ENCODE measurements around the gene ATAD3A.

ATAD3A gene

DNA sequence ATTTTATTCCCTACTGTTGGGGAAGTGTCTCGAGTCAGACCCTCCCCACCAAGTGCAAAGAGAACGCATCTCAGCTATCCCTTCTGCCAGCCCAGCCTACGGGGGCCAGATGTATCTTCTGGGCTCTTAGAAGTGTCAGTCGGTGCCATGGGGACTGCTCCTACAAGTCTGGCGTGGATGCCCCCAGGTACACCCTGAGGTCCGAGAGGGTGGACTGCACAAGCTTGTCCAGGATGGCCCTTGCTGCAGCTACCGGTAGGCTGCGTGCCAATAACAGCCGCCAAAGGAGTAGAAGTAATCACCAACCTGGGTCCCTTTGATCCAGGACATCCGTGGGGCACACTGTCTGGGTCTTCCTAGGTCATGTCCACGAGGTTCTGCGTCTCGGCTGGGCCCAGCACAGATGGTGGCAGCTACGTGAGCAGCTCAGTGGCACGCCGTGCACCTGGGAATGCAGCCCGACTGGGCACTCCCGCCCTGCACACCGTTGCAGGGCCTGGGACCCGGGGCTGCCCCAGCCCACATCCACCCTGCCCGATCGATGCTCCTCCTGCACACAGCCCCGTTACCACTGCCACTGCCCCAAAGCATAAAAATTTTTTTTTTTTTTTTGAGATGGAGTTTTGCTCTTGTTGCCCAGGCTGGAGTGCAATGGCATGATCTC, 71.5 kb downstream of the ATAD3A start:
- no peak for DNase-seq (ENCODE audit: low read depth)

All from iris pigment epithelial cell (primary cell).